HL-60 (cell line): Measurements from ENCODE around the gene TIFAB.

Experiments
- DNase-seq, 2 experiments: peaks; one replicate each; pipeline ENCODE4 v3.0.0-alpha.2; 2010 to 2020; ENCODE audit warnings: low read depth in 1 of 2, low spot score in 1 of 2
- H3K27ac ChIP-seq: fragments of 250-450 bp; sonication (Bioruptor Pico); replicated peaks from 2 replicates; pipeline ENCODE4 v1.5.1; 2020; ENCODE audit warnings: mild to moderate bottlenecking, moderate library complexity
- H3K27me3 ChIP-seq: fragments of 250-450 bp; sonication (Bioruptor Pico); 2 replicates; pipeline ENCODE4 v1.5.1; 2021; ENCODE audit warnings: mild to moderate bottlenecking, moderate library complexity; ENCODE audit not compliant: insufficient read depth, poor library complexity, severe bottlenecking
- H3K4me3 ChIP-seq: replicated peaks from 2 replicates; pipeline ENCODE4 v1.5.1; 2011; ENCODE audit warnings: mild to moderate bottlenecking, control low read depth, low read length; ENCODE audit not compliant: insufficient read depth
- CTCF ChIP-seq: IDR thresholded peaks from one replicate; pipeline ENCODE4 v1.5.1; 2011; ENCODE audit warnings: low read length, control low read depth, inconsistent platforms; ENCODE audit not compliant: insufficient read depth
- GABPA ChIP-seq: IDR thresholded peaks from 2 replicates; pipeline ENCODE4 v1.6.1; 2012; ENCODE audit warnings: low read depth
- POLR2AphosphoS5 ChIP-seq: IDR thresholded peaks from 2 replicates; pipeline ENCODE4 v1.6.1; 2012; ENCODE audit warnings: low read depth
- SPI1 ChIP-seq: IDR thresholded peaks from 2 replicates; pipeline ENCODE4 v1.6.1; 2012; ENCODE audit warnings: low read depth, mild to moderate bottlenecking, borderline replicate concordance
- TF ChIP-seq, protein P1 (sequence below): IDR thresholded peaks from 2 replicates; pipeline ENCODE4 v1.6.1; 2012; ENCODE audit warnings: low read depth; ENCODE audit not compliant: insufficient replicate concordance

Gene TIFAB

GRCh38 chr5:135429301-135430134 is 22.6 kb downstream of the TIFAB start:
- Histone ChIP-seq H3K27ac (no peak overlapping the region), H3K27me3 (no peaks in the 10 kb centered on the region), H3K4me3 (no peak overlapping the region)
- no peak for DNase-seq
- TF ChIP-seq, protein P1, sequence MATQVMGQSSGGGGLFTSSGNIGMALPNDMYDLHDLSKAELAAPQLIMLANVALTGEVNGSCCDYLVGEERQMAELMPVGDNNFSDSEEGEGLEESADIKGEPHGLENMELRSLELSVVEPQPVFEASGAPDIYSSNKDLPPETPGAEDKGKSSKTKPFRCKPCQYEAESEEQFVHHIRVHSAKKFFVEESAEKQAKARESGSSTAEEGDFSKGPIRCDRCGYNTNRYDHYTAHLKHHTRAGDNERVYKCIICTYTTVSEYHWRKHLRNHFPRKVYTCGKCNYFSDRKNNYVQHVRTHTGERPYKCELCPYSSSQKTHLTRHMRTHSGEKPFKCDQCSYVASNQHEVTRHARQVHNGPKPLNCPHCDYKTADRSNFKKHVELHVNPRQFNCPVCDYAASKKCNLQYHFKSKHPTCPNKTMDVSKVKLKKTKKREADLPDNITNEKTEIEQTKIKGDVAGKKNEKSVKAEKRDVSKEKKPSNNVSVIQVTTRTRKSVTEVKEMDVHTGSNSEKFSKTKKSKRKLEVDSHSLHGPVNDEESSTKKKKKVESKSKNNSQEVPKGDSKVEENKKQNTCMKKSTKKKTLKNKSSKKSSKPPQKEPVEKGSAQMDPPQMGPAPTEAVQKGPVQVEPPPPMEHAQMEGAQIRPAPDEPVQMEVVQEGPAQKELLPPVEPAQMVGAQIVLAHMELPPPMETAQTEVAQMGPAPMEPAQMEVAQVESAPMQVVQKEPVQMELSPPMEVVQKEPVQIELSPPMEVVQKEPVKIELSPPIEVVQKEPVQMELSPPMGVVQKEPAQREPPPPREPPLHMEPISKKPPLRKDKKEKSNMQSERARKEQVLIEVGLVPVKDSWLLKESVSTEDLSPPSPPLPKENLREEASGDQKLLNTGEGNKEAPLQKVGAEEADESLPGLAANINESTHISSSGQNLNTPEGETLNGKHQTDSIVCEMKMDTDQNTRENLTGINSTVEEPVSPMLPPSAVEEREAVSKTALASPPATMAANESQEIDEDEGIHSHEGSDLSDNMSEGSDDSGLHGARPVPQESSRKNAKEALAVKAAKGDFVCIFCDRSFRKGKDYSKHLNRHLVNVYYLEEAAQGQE = no peak
- TF ChIP-seq POLR2AphosphoS5 (no peak), CTCF (no peak), SPI1 (no peak), GABPA (no peak)

- no peak for TF ChIP-seq CTCF
- no peak for TF ChIP-seq GABPA
- TF ChIP-seq, protein P1 = no peak
- no peak for TF ChIP-seq SPI1
- no peak for TF ChIP-seq POLR2AphosphoS5
- no peak overlapping the region for H3K27ac ChIP-seq
- no peak for DNase-seq
Observed at GRCh38 chr5:135428586-135428985, 23.6 kb downstream of the TIFAB start.

GRCh38 chr5:135426102-135427082 is 25.8 kb downstream of the TIFAB start:
- Histone ChIP-seq H3K27ac (peak overlapping the region; percentile 95), H3K4me3 (no peak overlapping the region), H3K27me3 (no peaks in the 10 kb centered on the region)
- peak in 1 of 2 experiments; percentile 68 for DNase-seq
- peak; percentile 39 for TF ChIP-seq CTCF
- TF ChIP-seq POLR2AphosphoS5 = no peak
- no peak for TF ChIP-seq GABPA

More at GRCh38 chr5:135428586-135428985, 23.6 kb downstream of the TIFAB start:
- H3K4me3 ChIP-seq = no peak overlapping the region
- no peaks in the 10 kb centered on the region for H3K27me3 ChIP-seq
